ENCODE data around the gene NAPG.
"Not testable (repeated sequence)": the region's sequence is repeated elsewhere in the genome, so short reads cannot be mapped to it uniquely, and the experiment has no call there.

NAPG gene

GRCh38 chr18:10525697-10526560, at the start of gene NAPG:
Gene NAPG (plus strand): TSS chr18:10526027. CDS start chr18:10526103, 76 bp downstream.
- peak in 1 of 2 experiments; percentile 46 for DNase-seq

GRCh38 chr18:10476338-10476791, 49.5 kb upstream of the NAPG start:
- DNase-seq = no peak

- no peak for DNase-seq
These were observed 48.5 kb upstream of the NAPG start for GRCh38 chr18:10477121-10477862.

- no peak for DNase-seq
These were observed 48.0 kb upstream of the NAPG start for GRCh38 chr18:10477863-10478260.

DNA sequence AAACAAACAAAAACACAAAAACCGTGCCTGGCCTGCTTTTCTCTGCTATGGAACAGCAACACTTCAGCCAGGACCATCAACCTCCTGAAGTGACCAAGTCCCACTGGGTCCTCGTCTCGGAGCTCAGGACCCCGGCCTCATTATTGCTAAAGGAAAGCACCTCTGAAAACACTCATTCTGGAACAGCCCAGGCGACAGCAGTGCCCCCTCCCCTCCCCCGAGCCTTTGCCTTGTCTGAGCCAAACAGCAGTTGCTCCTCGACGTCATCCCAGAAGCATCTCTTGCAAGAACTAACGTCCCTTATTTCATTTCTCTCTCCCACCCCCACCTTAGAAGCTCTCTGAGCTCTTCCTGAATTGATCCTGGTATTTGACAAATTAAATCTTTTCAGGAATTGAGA, 44.0 kb upstream of the NAPG start:
- DNase-seq = no peak

DNA sequence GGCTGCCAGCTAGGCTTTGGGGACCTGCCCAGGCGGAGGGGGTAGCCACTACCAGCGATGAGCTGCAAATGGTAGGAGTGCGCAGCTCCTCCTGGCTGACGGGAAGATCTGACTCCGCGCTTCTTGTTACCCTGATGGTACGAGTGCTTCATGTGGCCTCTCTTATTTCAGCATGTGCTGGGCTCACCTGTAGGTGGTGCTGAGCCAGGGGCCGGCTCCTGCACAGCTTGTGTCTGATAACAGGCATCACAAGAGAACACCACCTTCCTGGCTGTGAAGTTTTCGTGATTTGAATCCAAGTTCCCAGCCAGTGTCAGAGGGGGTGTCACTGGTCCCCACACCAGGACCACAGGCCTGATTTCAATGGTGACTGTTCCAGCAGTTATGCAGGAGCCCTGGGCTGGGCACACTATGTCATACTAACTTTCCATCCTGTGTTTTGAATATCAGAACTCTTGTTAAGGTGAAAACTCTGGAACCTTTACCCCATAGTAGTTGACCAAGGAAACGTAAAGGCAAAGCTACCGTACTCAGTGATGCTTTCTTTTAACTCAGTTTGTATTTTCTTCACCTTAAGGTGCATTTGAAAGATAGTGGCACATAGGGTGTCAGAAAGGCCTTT, 43.4 kb upstream of the NAPG start:
- DNase-seq = no peak

DNA sequence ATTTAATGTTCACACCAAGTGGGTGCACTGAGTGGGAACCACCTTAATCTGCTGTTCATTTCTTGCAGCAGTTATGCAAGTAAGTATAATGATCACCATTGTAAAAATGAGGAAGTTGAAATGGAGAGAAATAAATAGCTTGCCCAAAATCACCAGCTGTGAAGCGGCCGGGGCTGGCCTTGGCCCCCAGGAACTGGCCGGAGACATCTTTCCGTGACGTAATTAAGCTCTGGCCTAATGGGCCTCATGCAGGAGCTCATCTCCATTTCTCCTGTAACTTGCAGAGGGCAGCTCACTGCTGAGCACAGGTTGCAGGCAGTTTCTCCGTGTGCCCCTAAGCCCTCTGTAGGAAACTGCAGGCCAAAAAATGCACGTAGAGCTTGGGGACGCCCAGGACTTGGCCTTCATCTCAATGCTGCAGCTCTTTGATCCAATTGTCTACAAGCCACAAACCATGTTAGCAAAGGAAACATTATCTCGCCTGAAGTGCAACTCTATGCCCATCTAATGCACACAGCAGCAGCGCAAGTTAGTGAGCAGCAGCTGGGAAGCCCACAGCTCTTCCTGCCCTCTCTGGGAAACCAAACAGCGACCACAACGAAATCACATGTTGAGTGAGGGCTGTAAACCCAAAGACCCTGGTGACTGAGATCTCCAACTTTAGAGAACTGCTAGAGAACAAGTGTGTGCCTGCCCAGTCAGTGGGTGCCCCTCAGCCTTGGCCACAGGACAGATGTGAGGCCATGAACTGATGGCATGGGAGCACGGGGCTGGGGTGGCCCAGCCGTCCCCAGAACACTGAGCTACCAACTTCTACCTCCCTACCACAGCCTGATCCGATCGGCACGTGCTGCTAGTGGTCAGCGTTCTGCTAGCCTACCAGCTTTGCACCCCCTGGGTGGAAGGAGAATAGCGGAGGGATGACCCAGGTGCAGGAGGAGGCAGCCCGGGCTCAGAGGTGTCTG, 42.6 kb upstream of the NAPG start:
- DNase-seq = no peak

DNA sequence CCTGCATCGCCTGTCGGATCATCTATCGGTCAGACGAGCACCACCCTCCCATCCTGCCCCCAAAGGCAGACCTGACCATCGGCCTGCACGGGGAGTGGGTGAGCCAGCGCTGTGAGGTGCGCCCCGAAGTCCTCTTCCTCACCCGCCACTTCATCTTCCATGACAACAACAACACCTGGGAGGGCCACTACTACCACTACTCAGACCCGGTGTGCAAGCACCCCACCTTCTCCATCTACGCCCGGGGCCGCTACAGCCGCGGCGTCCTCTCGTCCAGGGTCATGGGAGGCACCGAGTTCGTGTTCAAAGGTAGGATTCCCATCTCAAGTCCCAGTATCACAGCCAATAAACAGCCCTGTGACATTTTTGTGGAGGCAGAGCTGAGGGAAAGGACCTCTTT, 40.4 kb upstream of the NAPG start:
- no peak for DNase-seq

DNA sequence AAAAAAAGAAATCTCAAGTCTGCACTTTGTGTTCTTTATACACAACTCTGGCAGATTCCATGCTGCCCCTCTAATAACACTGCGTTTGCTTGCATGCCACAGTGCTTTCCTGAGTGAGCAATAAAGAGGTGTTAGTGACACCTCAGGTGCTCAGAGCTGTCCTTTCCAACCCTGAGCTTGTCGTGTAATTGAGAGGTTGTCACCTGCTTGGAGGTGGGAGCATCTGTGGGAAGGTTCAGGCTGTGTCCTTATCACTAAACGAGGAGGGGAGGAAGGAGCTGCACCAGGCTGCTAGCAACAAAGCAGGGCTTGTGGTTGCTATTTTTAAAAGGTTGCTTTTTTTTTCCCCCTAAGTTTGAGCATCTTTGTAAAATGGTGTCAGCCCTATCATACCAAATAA, 39.5 kb upstream of the NAPG start:
- DNase-seq = no peak

- no peak for DNase-seq
These were observed 38.7 kb upstream of the NAPG start for GRCh38 chr18:10487154-10487553.

DNA sequence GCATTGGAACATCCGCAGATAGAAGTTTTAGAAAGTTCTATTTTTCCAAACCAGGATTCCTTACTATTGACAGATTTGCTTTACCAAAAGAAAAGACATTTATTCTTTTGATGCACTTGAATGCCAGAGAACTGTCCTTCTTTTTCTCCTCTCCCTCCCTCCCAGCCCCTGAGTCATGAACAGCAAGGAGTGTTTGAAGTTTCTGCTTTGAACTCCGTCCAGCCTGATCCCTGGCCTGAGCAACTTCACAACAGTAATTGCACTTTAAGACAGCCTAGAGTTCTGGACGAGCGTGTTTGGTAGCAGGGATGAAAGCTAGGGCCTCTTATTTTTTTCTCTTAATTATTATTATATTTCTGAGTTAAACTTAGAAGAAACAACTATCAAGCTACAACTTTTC, 37.8 kb upstream of the NAPG start:
- DNase-seq = no peak

DNA sequence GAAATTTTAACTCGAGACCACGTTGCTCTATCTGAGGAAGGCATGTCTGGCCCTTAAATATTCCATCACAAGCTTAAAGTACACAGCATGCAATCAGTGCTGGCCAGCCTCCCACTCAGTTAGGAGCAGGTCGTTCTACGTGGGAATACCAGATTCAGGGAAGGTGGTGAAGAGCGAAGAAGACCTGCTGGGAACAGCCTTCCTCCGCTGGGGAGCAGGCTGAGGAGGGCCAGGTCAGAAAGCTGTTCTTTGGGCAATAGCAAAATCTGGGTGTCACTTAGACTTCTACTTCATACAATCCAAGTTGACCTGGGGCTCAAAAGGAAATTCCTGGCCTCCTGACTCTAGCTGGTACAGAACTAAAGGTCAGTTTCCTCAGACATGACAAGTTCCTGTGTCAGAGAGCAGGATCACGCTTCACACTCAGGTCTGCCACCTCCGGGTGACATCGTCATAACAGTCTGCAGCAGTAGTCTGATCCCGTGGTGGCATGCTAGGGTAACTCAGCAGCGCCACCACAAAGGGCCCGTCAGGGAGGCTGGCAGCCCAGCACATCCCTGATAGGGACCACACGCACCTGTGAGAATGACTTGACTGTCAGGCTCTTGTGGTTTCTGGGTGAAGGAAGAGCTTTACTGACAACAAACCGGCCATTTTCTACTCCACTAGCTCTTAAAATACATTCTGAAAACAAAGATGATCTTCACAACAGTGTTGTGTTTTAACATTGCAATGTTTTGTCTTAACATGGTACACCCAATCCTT, 35.2 kb upstream of the NAPG start:
- DNase-seq = no peak

- no peak for DNase-seq
These were observed 29.9 kb upstream of the NAPG start for GRCh38 chr18:10495936-10496335.

- DNase-seq = no peak
These were observed 28.5 kb upstream of the NAPG start for GRCh38 chr18:10497206-10497749.

DNA sequence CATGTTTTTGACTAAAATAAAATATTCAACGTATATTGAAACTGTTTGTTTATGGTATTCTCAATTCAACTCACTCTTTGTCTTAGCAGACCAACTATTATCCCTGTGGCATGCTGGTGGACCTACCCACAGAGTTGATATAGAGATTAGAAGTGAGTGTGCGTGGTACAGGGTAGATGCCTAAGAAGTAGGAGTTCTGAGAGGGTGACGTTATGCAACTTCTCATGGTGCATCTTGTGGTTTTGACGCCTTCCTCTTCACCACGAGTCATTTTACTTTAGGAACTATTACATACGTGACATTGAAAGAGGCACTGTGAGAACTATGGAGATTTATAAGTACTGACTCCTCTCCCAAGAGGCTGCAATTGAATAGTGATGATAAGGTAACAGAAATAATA, 26.6 kb upstream of the NAPG start:
- DNase-seq = no peak

- no peak for DNase-seq
These were observed 25.8 kb upstream of the NAPG start for GRCh38 chr18:10500038-10500437.

- DNase-seq = no peak
These were observed 21.1 kb upstream of the NAPG start for GRCh38 chr18:10504723-10505122.

- DNase-seq = not testable (repeated sequence)
These were observed 19.9 kb upstream of the NAPG start for GRCh38 chr18:10505892-10506291.

DNA sequence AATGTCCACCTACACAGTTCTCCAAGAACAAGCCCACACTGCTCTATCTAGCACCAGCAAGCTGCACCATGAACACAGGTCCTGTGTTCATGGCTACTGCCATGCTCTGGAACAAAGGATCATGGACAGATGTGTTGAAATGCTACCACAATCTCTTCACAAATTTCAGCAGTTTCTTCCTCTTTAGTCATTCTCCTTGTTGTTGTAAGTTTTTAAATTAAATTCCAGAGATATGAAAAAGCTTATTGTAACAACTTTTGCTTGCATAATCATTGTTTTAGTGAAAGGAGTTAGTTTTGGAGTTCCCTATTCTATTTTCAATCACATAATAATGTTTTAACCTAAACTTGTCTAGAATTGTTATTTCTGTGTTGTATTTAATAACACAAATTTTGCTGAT, 17.2 kb upstream of the NAPG start:
- no peak for DNase-seq

DNA sequence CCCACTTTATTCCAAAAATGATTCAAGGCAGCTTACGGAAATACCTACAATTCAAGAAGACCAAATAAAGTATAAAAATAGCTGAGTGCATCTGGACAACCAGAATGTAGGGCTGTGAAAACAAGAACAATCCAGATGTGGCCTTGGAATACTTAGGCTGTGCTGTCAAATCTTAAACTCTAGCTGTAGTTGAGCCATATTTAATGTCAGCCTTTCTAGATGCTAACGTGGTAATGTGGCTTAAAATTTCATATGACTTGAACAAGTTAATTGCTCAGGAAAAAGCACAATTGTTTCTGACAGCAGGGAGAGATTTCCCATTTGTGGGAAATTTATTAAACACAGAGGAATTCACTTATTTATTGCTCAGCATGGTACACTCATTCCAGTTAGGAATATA, 14.6 kb upstream of the NAPG start:
- no peak for DNase-seq

DNA sequence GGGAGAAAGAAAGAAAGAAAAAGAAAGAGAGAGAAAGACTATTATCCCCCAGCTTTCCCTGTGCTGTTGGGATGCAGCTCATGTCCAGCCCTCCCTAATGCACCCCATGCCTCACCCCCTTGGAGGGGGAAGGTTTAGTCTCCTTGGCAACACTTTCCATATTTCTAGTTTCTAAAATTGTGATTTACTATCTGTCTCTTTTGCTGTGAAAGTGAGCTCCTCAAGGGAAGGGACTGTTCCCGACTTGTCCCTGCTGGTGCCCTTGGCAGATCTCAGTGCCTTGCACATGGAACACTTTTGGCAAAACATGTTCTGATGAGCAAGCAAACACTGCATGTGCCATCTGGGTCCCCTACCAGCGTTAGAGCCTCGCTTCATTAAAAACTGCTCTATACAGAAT, 11.7 kb upstream of the NAPG start:
- DNase-seq = no peak

Measured in cerebellar nuclear complex (tissue), 1 donor.